Activated T-helper 17 cell treated with anti-CD3 and anti-CD28 coated beads, Interleukin-2, amount 50 U/mL, for 72 hours (primary cell): ENCODE results near the gene PIP4K2B. TPM values are rescaled to one million over a fixed set of nuclear protein-coding genes. Genes with fewer than 3 reads are reported as not detected.

Experiments
- ATAC-seq: fragments of 150-1000 bp; cut with Tn5 transposase; replicated peaks from 2 replicates; pipeline ENCODE4 v1.10.0; 2021; ENCODE audit warnings: mild to moderate bottlenecking, moderate library complexity
- H3K27ac Mint-ChIP-seq: one replicate; pipeline ENCODE4 v1.8.0; 2022; ENCODE audit warnings: mixed read lengths
- H3K27me3 Mint-ChIP-seq: one replicate; pipeline ENCODE4 v1.8.0; 2022; ENCODE audit warnings: mixed read lengths
- H3K36me3 Mint-ChIP-seq: one replicate; pipeline ENCODE4 v1.8.0; 2022; ENCODE audit warnings: low read depth, mild to moderate bottlenecking, mixed read lengths
- H3K4me1 Mint-ChIP-seq: one replicate; pipeline ENCODE4 v1.8.0; 2022; ENCODE audit warnings: mixed read lengths
- H3K4me3 Mint-ChIP-seq: one replicate; pipeline ENCODE4 v1.8.0; 2022; ENCODE audit warnings: mild to moderate bottlenecking, mixed read lengths
- H3K9me3 Mint-ChIP-seq: one replicate; pipeline ENCODE4 v1.8.0; 2022; ENCODE audit warnings: mixed read lengths
- total RNA-seq, 2 donors: library from RNA; stranded (reverse); gene quantifications; one replicate each; pipeline ENCODE4 v1.2.3, GENCODE V29; 2022

The PIP4K2B gene
- 10 to 100 TPM; 37.1 to 43.8 TPM for total RNA-seq

DNA sequence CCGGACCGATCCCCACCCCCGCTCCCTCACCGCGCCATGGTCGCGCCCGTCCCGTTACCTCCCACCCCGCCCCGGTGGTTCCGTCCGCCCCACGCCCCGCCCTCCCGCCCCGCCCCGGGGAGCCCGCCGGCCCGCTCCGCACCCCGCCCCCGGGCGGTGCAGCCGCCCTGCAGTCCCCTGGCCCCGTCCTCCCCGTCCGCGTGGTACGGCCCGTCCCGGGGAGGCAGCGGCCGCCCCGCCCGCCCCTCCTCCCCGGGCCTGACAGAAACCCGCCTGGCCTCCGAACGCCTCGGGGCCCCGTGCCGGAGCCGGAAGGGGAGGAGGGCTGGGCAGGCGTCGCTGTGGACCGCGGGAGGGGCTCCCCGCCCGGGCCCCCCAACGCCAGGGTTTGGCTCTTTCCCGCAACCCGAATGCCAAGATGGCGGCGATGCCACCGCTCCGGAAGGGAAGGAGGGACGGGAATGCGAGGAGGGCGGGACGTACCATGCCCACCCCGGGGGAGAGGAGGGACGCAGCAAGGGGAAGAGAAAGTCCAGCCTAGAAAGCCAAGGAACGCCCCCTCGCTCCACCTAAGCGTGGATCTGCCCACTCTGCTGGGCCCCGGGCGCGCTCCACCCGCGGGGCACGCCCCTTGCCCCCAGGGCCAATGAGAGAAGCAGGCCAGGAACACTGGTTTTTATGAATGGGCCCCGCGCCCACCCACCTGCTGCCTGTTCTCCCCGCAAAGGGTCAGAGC lies at the start of gene PIP4K2B:
TSS of gene PIP4K2B (minus strand) at position 56 of the 736 bp plus-strand sequence. CDS start 132 bp downstream, outside the sequence.
- H3K27ac Mint-ChIP-seq = peak within 1 kb of the TSS; percentile 93
- H3K4me1 Mint-ChIP-seq = peaks cover 30% of the 10 kb centered on the region
- no peaks in the 10 kb centered on the region for H3K9me3 Mint-ChIP-seq
- no peaks in the 10 kb centered on the region for H3K27me3 Mint-ChIP-seq
- peak within 1 kb of the TSS; percentile 94 for H3K4me3 Mint-ChIP-seq
- peak; percentile 88 for ATAC-seq
- peaks cover 74% of the 10 kb centered on the region for H3K36me3 Mint-ChIP-seq

DNA sequence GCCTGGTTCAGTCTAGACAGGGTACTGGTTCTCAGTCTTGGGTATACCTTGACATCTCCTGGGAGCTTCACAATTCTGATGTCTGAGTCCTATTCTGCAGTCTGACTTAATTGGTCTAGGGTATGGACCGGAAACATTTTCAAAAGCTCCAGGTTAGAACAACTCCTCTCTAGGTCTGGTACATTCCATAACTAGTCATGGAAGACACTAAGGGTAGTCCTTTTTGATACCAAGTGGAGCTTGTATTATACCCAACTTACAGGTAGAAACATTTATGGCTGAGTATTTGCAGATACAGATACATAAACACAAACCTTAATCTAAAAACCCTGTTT lies 49.2 kb upstream of the PIP4K2B start:
- no peaks in the 10 kb centered on the region for H3K9me3 Mint-ChIP-seq

DNA sequence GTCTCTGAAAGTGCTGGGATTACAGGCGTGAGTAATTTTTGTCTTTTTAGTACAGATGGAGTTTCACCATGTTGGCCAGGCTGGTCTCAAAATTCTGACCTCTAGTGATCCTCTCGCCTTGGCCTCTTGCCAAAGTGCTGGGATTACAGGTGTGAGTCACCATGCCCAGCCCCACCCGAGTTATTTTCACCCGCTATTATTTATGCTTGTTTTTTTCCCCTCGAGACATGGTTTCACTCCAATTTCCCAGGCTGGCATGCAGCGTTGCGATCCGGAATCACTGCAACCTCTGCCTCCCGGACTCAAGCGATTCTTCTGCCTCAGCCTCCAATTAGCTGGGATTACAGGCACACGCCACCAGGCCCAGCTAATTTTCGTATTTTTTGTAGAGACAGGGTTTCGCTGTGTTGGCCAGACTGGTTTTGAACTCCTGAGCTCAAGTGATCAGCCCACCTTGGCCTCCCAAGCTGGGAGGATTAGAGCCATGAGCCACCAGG lies 45.0 kb upstream of the PIP4K2B start:
- H3K27me3 Mint-ChIP-seq = no peaks in the 10 kb centered on the region
- H3K27ac Mint-ChIP-seq = no peak overlapping the region
- H3K4me3 Mint-ChIP-seq = no peak overlapping the region
- ATAC-seq = no peak
- peaks cover 28% of the 10 kb centered on the region for H3K36me3 Mint-ChIP-seq
- H3K4me1 Mint-ChIP-seq = peaks cover 6% of the 10 kb centered on the region
- no peaks in the 10 kb centered on the region for H3K9me3 Mint-ChIP-seq

More for the DNA sequence above, 49.2 kb upstream of the PIP4K2B start:
- ATAC-seq = no peak
- H3K36me3 Mint-ChIP-seq = peaks cover 70% of the 10 kb centered on the region
- H3K4me3 Mint-ChIP-seq = no peak overlapping the region
- H3K27ac Mint-ChIP-seq = no peak overlapping the region
- no peaks in the 10 kb centered on the region for H3K27me3 Mint-ChIP-seq
- peaks cover 25% of the 10 kb centered on the region for H3K4me1 Mint-ChIP-seq

DNA sequence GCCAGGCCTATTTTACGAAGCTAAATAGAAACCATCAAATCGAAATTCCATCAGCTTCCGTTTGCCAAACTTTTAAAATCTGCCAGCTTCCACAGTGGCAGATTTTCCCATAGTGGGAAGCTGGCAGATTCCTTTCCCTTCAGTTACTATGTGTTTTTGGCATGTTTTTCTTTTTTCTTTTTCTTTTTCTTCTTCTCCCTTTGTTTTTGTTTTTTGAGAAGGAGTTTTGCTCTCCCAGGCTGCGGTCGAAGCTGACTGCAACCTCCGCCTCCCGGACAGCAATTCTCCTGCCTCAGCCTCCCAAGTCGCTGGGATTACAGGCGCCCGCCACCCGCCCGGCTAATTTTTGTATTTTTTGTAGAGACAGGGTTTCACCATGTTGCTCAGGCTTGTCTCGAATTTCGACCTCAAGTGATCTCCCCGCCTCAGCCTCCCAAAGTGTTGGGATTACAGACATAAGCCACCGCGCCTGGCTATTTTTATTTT lies 26.4 kb upstream of the PIP4K2B start:
- Mint-ChIP-seq H3K9me3 (no peaks in the 10 kb centered on the region), H3K27me3 (no peaks in the 10 kb centered on the region), H3K4me3 (peak overlapping the region; percentile 97), H3K36me3 (peaks cover 38% of the 10 kb centered on the region), H3K27ac (peak overlapping the region; percentile 100), H3K4me1 (peaks cover 25% of the 10 kb centered on the region)
- ATAC-seq = no peak

DNA sequence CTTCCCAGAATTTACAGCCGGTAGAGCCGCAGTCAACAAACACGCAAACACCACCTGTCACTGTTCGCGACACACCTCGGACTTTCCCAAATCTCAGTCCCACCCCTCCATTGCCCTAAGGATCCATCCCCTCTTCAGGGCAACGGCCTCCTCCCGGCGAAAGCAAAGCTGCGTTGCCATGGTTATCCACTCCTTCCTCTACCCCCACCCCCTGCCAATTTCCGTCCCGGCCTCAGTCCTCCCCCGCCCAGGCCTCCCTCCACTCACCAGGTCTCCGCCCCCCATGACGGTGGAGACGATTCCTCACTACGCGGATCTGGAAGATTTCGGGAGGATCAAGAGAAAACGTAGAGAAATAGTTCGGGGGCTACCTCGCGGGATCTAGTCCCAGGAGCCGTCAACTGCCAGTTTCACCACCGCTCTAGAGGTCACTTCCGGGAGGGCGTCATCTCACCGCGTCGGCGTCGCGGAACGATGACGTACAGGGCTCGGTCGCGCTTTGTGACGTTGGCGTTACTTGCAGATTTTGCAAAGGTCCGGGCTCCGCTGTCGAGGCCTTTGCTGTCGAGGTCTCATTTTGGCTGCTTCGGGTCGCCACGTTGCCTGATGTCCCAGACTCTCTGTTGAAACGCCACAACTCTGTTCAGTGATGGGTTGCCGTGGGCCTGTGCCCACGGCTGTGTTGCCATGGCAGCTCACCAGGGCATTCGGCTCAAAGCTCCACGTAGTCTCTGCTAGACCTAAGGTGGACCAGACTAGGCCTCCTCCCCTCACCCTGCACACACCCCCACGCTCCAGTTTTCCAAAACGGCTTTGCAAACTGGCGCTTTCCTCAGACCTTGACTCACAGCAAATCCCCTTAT lies 25.8 kb upstream of the PIP4K2B start, which contains the start of gene CWC25:
TSS of gene CWC25 (minus strand) at position 423 of the 863 bp plus-strand sequence. CDS start at position 285, 138 bp downstream.
- no peaks in the 10 kb centered on the region for H3K9me3 Mint-ChIP-seq
- peak within 1 kb of the TSS; percentile 100 for H3K27ac Mint-ChIP-seq
- no peaks in the 10 kb centered on the region for H3K27me3 Mint-ChIP-seq
- peak within 1 kb of the TSS; percentile 97 for H3K4me3 Mint-ChIP-seq
- peak; percentile 89 for ATAC-seq
- H3K4me1 Mint-ChIP-seq = peaks cover 30% of the 10 kb centered on the region
- peaks cover 45% of the 10 kb centered on the region for H3K36me3 Mint-ChIP-seq

DNA sequence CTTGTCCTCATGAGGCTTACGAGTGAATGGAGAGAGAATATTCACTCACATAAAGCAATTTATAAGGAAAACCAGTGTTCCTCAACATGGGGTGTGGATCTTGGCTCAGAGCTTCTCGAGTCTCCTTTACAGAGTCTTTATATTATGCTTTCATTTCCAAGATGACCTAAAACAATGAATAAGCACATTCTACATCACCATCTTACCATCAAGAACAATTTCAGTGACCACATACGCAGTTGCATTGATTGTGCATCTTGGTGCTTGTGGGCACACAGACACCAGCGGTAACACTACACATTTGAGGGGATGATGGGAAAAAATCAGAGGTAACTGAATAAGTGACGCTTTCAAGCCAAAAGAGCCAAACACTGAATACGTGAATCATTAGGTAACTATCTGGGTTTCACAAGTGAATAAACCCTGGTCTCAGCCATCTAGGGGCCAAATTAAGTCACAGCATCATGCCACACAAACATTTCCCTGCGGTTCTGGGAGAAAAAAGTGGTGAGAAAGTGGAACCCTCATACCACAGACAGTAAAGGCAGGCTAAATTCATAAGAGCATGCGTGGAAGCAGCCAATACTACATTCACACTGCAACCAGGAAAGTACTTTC lies 16.3 kb upstream of the PIP4K2B start:
- Mint-ChIP-seq H3K4me3 (peak overlapping the region; percentile 6), H3K9me3 (no peaks in the 10 kb centered on the region), H3K36me3 (peaks cover 84% of the 10 kb centered on the region), H3K27me3 (no peaks in the 10 kb centered on the region), H3K4me1 (peaks cover 10% of the 10 kb centered on the region), H3K27ac (no peak overlapping the region)
- ATAC-seq = peak; percentile 94

DNA sequence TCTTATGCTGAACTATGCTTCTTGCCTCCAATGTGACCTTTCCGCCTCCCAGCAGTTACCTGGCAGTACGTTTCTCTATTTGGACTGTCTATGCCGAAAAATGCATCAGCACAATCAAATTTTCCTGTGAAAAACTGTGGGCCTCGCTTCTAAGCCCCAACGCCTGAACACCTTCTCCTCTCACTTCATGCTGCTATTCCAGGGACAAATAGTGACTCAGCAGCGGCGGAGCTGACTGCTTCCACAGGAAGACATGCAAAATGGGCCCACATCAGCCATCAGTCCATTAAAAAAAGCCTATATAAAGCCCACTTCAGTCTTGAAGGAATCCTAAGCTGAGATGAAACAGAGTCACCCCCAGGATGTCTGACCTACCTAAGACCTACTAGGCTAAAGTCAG lies 10.5 kb upstream of the PIP4K2B start:
- no peak for ATAC-seq
- H3K27ac Mint-ChIP-seq = no peak overlapping the region
- no peaks in the 10 kb centered on the region for H3K4me1 Mint-ChIP-seq
- no peaks in the 10 kb centered on the region for H3K27me3 Mint-ChIP-seq
- H3K9me3 Mint-ChIP-seq = no peaks in the 10 kb centered on the region
- H3K4me3 Mint-ChIP-seq = no peak overlapping the region
- peaks cover 100% of the 10 kb centered on the region for H3K36me3 Mint-ChIP-seq

DNA sequence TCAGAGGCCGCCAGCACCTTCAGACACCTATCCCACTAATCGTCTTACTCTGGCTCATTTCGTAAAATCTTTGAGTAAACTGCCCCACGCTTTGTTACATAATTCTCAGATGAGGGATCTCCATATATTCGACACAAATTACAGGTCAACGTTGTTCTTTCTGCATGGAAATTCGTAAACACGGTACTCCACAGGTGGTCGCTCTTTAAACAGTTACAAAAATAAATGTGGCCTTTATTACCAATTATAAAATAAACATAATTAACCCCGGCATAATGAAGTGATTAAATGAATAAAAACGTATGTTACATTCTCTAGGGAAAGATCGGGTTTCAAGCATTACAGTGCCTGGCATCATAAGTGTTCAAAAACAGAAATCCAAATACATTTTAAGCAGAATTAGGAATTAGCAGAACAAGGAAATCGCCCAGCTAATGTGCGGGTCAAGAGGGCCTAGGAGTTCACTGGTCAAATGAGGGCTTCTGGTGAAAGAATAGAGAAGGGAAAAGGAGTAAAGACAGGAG lies 943 bp upstream of the PIP4K2B start:
- H3K9me3 Mint-ChIP-seq = no peaks in the 10 kb centered on the region
- peak overlapping the region; percentile 86 for H3K27ac Mint-ChIP-seq
- no peaks in the 10 kb centered on the region for H3K27me3 Mint-ChIP-seq
- H3K4me1 Mint-ChIP-seq = peaks cover 30% of the 10 kb centered on the region
- ATAC-seq = no peak
- peak overlapping the region; percentile 94 for H3K4me3 Mint-ChIP-seq
- H3K36me3 Mint-ChIP-seq = peaks cover 76% of the 10 kb centered on the region

DNA sequence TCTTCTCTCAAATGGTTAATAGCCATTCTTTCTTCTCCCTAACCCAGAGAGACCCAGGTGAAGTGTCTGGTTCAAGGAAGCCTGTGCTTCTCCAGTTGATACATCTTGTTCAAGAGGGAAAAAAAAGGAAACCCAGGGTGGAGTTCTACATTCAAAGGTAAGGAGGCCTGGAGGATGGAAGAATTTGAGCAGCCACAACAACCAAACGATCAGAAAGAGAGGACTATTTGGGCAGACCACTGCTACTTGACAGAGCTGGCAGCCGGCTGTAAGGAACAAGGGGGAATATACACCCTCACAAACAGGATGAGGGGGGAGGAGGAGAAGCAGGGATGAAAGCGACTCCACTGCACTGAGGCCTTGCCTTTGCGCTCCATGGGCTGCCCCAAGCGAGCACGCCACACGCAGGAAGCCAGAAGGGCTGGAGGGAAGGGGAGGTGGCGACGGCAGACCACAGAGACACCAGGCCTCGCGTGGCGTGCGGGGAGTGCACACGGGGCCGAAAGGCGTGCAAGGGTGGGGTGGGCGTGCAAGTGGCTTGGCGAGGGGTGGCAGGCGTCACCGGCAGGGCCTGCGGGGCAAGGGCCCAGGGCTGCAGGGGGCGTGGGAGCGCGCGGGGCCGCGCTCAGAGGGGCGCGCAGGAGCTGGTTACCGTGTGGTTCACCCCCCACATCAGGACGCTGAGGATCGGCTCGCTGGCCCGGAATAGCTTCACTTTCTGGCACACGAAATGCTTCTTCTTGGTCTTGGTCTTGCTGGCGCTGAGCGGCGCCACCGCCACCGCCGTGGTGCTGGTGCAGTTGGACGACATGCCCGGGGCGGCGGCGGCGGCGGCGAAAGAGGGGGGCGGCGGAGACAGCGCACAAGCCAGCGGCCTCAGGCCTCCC lies 499 bp downstream of the PIP4K2B start:
- Mint-ChIP-seq H3K36me3 (peaks cover 74% of the 10 kb centered on the region), H3K27ac (peak overlapping the region; percentile 93), H3K4me3 (peak overlapping the region; percentile 94), H3K9me3 (no peaks in the 10 kb centered on the region), H3K4me1 (peaks cover 37% of the 10 kb centered on the region), H3K27me3 (no peaks in the 10 kb centered on the region)
- ATAC-seq = peak; percentile 47

DNA sequence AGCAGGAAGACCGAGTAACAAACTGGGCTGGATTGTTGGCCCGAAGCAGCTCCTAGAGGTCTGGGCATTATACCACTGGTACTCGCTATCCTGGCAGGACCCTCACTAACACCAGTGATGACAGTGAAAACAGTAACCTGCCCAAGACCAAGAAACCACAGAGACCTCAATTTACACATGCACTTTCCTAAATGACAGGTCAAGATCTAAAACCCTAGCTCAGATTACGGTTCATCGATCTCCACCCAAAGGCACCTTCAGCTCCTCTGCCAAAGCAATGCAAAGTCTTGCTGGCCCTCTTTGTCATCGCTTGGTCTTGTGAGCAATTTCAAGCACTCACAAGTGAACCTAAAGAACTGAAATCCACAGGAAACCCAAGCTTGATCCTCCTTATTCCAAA lies 1.5 kb downstream of the PIP4K2B start:
- Mint-ChIP-seq H3K36me3 (peaks cover 69% of the 10 kb centered on the region), H3K27ac (peak overlapping the region; percentile 93), H3K4me1 (peaks cover 38% of the 10 kb centered on the region), H3K4me3 (peak overlapping the region; percentile 94), H3K27me3 (no peaks in the 10 kb centered on the region), H3K9me3 (no peaks in the 10 kb centered on the region)
- no peak for ATAC-seq

DNA sequence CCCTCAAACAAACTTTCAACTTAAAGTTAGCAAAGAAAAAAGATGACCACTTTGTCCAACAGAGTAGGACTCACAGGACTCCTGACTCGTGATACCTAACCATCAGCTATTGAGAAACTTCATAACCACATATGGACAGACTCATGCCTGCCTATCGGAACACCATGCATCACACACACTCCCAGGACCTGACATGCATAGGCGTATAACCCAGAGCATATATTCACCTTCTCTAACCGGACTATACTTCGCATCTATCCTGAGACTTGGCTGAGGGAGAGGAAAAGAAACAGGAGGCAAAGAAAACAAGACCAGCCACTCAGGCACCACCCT lies 2.2 kb downstream of the PIP4K2B start:
- Mint-ChIP-seq H3K4me1 (peaks cover 38% of the 10 kb centered on the region), H3K27ac (peak overlapping the region; percentile 39), H3K4me3 (peak overlapping the region; percentile 94), H3K9me3 (no peaks in the 10 kb centered on the region), H3K36me3 (peaks cover 69% of the 10 kb centered on the region), H3K27me3 (no peaks in the 10 kb centered on the region)
- ATAC-seq = no peak

DNA sequence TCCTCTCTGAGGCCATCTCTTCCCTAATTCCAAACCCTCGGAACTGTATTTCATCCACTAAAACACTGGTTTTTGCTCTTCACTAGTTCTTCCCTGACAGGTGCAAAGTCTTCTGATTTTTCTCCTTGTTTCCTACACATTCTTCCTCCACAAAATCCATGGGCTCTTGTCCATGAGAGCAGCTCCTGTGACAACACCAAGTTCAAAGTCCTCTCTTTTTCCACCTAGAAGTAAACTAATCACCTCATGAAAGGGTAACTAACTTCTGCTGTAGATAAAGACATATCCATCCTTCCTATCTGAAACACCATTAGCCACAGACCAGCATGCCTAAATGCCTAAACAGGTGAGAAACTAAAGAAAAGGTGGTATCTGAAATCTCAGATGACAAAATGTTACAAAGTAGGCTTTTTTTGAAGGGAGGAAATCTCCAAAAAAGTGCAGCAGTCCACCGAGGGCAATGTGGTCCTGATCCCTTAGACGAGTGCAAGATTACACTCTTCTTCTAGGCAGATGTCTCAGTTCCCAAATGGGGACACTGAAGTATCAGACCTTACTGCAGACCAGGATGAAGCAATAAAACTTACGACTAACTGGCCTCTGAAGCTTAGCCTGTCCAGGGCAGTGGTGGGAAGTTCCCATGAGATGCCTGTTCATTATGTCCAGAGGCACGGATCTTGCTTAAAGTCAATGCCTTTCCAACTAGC lies 2.8 kb downstream of the PIP4K2B start:
- no peaks in the 10 kb centered on the region for H3K9me3 Mint-ChIP-seq
- peaks cover 65% of the 10 kb centered on the region for H3K36me3 Mint-ChIP-seq
- no peak for ATAC-seq
- H3K27ac Mint-ChIP-seq = peak overlapping the region; percentile 39
- H3K27me3 Mint-ChIP-seq = no peaks in the 10 kb centered on the region
- H3K4me1 Mint-ChIP-seq = peaks cover 38% of the 10 kb centered on the region
- H3K4me3 Mint-ChIP-seq = peak overlapping the region; percentile 94

DNA sequence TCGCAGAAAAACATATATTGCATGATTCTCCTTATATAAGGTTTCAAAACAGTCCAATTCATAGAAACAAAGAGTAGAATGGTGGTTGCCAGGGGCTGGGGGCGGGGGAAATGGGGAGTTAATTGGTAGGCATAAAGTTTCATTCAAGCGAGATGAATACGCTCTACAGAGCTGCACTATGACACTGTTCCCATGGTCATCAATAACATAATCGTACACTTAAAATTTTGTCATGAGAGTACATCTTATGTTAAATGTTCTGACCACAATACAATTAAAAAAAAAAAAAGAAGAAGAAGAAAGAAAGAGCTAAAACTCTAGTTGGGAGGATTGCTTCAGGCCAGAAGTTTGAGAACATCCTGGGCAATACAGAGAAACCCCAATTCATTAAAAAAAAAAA lies 5.1 kb downstream of the PIP4K2B start:
- peaks cover 31% of the 10 kb centered on the region for H3K4me1 Mint-ChIP-seq
- H3K27me3 Mint-ChIP-seq = no peaks in the 10 kb centered on the region
- peaks cover 52% of the 10 kb centered on the region for H3K36me3 Mint-ChIP-seq
- peak overlapping the region; percentile 43 for H3K27ac Mint-ChIP-seq
- H3K9me3 Mint-ChIP-seq = no peaks in the 10 kb centered on the region
- H3K4me3 Mint-ChIP-seq = no peak overlapping the region
- no peak for ATAC-seq
